NCI-H2081 treated with DMSO at 0.1 percent for 48 hours (cell line): ENCODE results near the gene RPP21.
"Not testable (repeated sequence)": the region's sequence is repeated elsewhere in the genome, so short reads cannot be mapped to it uniquely, and the experiment has no call there.

Source experiments
- DNase-seq: peaks from one replicate; lab custom pipeline; 2025; lab: John Stamatoyannopoulos, UW

The RPP21 gene

DNA sequence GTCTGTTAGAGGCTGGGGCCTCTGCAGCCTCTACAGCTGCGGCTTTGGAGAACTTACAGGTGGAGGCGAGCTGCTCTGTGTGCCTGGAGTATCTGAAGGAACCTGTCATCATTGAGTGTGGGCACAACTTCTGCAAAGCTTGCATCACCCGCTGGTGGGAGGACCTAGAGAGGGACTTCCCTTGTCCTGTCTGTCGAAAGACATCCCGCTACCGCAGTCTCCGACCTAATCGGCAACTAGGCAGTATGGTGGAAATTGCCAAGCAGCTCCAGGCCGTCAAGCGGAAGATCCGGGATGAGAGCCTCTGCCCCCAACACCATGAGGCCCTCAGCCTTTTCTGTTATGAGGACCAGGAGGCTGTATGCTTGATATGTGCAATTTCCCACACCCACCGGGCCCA, 15.6 kb upstream of the RPP21 start:
- DNase-seq: no peak

DNA sequence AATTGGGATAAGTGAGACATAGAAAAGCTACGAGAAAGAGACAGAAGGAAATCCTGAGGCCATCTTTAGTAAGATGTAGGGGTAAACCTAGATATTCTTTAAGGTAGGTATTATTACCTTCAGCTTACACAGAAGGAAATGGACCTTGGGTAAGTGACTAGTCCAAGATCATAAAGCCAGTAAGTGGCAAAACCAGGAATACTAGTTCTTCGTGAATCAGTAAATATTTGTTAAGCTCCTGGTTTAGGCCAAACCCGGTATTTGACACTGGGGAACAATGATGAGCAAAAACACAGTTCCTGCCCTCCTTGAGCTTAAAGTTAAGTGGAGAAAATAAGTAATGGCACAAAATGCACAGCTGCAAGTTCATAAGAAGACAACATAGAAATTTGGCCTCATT, 13.0 kb upstream of the RPP21 start:
- no peak for DNase-seq

DNA sequence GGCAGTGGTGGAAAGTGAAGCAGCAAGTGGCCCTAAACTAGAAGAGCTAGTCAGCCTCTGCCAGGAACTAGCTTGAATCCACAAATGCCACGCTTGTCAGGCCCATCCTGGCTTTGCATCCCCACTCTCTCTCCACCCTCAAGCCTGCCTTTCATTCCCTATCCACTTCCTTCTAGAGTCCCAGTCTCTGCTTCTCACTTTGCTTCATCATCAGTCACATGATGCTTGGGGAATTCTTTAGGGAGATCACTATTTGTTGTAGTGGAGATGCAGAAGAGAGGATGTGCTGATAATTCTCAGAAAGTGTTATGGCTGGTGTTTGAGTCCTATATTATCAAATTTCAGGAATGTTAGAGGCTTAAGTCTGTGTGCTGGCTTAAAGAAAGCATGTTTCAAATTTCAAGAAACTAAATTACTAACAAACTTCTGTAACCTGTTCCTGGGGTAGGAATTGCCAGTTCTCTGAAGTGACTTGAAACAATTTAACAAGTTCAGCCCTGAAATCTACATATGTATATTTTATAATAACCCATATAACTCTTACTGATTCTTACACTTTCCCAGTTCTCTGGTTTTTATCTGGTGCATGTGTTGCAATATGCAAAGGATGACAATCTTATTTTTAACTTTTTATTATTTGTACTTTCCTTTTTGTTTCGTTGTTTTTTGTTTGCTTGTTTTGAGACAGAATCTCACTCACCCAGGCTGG, 10.7 kb upstream of the RPP21 start:
- no peak for DNase-seq

DNA sequence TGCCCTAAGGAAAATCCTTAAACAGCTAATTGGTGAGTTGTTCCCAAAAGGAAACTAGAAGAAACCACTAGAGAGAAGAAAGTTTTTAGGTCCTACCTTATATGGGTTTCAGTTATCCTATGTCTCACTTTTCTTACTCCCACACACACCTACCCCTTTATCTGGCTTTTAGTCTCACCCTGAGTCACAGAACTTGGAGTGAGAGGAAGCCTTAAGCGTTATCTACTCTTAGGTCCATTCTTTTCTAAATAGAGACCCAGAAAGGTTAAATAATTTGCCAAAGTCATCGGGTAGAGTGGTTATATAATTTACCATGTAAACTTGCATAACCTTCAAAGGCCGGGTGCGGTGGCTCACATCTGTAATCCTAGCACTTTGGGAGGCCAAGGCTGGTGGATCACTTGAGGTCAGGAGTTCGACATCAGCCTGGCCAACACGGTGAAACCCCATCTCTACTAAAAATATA, 4.3 kb upstream of the RPP21 start:
- DNase-seq: no peak

DNA sequence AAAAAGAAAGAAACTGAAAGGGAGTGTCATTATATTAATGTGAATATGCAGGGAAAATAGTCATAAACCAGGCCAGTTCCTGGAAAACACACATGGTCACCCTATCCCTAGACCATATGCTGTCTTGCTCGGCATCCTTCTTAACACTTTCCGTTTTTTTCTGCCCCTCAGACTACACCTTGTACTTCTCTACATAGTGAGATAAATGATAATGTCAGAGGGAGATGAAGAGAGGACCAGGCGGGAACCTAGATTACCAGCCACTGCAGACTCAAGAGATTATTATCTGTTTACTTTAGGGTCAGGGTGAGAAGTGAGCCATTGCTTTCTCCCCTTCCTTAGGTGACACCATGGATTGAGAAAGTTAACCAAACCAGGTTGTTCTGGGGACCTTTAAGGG, 3.7 kb upstream of the RPP21 start:
- DNase-seq: no peak

DNA sequence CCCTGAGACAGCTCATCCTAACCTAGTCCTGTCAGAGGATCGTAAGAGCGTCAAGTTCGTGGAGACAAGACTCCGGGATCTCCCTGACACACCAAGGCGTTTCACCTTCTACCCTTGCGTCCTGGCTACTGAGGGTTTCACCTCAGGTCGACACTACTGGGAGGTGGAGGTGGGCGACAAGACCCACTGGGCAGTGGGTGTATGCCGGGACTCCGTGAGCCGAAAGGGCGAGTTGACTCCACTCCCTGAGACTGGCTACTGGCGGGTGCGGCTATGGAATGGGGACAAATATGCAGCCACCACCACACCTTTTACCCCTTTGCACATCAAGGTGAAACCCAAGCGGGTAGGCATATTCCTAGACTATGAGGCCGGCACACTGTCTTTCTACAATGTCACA, 3.2 kb upstream of the RPP21 start:
- DNase-seq: no peak

DNA sequence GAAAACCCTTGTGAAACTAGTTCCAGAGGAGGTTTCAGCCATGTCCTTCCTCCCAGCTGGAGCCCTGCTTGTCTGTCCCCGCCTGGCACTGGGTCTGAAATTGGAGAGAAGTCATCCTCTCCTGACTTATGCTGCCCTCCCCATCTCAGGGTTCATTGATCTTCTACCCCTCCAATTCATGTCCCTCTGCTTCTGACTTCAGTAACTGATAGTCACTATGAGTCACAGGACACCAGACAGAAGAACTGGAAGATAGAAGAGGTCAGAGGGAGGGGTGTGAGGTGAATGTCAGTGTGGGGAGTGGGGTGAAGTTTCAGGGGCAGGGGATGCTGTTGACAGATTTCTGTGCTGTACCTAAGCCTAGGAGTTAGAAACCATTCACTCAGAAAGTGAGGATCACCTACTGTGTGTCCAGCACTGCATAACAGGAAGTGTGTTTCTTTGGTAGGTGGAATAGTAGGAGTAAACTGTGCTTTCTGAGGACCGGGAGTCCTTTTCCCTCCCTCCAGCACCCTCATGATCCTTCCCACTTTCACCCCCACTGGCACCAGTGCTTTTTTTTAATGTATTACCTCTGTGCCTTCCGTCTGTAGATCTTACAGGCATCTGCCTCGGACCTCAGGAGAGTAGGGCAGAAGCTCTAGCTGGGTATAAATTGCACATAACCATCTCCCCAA, 627 bp upstream of the RPP21 start:
- no peak for DNase-seq

DNA sequence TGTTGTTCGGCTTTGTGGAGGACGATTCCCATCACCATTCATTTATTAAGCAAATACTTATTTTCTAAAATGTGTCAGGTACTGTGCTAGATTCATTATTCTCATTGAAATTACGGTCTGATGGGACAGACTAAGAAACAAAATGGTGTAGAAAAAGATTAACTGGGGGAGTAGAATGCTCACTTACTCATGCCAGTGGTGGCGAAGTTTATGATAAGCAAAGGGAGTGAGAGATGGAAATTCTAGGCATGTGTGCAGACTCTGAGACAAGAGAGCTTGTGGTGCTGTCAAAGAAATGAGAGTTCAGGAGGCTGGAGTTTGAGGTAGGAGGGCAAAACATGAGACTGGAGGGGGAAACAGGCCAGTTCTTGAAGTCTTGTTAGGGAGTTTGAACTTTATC, 896 bp downstream of the RPP21 start:
- no peak for DNase-seq

DNA sequence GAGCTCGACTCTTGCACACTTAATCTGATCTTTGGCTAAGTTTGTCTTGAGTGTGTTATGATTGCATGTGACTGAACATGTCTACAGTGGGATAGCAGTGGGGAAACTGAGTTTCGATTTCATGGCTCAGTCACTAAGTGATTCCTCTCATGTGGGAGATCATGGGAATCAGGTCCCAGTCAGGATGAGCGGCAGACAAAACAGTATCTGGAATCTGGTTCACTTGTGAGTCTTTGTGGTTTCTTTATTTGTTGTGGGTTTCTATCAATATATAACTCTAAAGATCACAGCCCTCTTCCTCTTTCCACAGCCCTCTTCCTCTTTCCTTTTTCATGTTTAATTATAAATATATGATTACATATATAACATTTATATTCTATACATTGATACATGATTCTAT, 4.0 kb downstream of the RPP21 start:
- no peak for DNase-seq

DNA sequence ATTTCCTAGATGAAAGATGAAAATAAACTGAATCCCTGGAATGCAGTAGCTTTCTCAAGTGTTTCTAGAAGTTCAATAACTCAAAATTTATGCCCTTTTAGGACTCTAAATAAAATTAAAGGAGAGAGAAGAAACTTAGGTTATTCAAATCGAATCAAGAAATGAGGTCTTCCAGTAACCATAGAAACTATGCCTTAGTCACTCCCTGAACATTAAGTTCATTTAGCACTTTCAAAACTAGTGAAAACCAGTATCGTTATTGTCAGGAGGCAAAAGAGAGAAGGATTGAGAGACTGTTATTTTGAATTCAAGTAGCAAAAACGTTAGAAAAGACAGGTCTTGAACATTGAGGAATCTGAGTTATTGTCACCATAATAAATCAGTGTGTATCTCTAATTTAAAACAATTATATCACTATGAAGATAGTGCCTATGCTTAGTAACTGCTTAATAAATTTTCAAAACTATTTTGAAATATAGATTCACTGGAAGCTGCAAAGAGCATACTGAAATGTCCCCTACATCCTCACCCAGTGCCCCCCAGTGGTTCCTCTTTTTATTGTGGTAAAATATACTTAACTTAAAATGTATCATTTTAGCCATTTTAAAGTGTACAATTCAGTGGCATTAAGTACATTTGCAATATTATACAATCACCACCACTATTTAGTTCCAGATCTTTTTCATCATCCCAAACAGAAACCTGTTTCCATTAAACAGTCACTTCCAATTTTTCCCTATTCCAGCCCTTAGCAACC, 4.6 kb downstream of the RPP21 start:
- DNase-seq: no peak

DNA sequence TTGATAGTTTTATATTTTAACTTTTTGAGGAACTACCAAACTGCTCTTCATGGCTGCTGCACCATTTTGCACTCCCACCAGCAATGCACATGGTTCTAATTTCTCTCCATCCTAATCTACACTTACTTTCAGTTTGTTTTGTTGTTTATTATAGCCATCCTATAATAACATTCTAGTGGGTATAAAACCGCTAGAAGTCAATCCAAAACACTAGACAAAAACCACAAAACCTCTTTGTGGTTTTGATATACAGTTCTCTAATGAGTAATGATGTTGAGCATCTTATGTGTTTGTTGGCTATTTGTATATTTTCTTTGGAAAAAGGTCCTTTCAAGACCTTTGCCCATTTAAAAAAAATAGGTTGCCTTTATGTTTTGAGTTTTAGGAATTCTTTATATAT, 5.6 kb downstream of the RPP21 start:
- DNase-seq: no peak

DNA sequence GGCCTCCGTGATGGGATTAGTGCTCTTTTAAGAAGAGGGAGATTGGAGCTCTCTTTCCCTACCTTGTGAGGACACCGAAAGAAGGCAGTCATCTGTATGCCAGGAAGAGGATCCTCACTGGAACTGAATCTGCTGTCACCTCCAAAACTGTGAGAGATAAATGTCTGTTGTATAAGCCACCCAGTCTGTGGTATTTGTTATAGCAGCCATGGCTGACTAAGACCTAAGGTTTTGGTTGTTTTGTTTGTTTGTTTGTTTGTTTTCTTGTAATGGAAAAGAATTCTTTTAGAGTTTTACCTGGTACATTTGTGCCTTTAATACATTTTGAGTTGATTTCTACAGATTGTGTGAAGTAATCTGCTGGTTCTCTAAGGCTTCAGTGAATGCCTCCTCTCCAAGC, 7.6 kb downstream of the RPP21 start:
- DNase-seq: no peak

DNA sequence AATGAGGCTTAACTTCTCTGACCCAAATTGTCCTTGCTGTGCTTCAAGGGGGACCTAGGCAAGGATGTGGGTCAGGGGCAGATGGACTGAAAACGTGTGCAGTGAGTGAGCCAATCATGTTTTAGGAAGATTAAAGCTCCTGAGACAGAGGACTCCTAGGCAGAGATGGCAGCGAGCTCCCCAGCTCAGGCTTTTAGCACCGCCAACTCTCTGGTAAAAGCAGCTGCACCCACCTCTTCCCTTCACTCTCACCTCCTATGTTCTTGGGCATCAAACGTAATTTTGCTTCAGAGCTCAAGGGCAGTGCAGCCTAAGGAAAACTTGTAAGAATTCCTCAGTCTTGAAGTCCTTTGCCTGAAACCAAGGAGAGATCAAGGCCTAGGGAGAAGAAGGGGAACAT, 10.3 kb downstream of the RPP21 start:
- no peak for DNase-seq

DNA sequence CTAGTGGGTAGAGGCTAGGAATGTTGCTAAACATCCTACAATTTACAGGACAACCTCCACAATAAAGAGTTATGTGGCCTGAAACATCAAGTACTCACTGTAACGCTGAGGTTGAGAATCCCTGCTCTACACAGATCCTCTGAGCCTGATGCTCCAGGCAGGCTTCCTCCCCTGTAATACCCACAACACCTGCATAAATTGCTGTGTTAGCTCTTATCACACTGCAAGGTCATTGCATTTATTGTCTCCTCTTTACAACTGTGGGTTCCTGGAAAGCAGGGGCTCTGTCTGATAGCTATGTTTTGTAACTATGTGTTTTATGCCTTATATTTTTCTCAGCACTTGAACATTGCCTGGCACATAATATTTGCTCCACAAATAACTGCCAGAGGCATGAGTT, 11.6 kb downstream of the RPP21 start:
- no peak for DNase-seq

DNA sequence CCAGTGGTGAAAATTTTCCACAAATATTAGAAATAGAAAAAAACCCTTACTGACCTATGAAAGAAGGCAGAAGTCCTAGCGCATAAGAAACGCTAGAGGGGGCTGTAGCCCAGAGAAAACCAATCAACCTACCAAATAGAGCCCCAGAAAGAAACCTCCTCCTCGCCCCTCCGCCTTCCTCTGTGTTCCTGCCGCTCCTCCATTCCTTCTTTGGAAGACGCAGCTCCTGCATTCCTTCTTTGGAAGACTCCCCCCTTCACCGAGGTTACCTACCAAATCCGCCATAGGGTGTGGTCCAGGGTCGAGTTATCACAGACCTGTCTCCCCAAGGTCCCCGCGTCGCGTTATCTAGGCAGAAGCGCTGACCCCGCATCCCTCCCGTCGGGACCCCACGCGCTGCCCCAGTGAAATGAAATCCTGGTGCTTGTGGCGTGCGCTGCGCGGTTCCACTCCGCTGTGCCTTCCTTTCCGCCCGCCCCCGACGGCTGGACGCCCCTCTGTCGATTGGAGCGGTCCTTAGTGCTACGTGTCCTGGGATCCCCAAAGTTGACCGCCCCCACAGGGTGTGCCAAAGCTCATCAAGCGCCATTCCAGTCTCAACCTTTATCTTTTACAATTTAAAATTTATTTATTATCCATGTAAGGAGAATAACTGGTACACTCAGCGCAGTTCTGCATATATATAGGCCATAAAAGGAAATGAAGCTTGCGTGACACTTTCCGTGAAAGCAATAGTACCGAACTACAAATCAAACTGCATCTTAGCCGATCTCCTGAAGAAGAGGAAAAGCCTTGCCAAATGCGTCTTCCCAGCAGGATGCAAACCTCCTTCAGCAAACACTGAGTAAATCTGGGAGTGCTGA, 13.0 kb downstream of the RPP21 start:
- peak; percentile 36 for DNase-seq

DNA sequence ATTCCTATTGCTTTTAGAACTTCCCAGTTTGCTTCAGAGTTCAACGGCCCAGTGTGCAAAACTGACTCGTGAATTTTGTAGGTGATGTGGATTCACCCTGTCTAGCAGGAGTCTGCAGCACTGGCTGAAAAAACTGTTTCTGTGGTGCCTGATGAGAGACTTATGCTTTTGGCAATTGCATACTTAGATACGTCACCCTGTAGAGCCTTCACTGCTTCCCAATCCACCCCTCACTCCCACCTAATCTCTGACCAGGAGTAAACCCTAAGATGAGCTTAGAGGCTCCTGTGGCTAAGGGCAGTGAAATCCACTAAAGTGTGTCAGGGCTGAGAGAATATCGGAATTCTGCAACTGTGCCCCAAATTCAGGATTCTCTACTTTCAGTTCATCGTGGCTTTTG, 14.3 kb downstream of the RPP21 start:
- DNase-seq: no peak

DNA sequence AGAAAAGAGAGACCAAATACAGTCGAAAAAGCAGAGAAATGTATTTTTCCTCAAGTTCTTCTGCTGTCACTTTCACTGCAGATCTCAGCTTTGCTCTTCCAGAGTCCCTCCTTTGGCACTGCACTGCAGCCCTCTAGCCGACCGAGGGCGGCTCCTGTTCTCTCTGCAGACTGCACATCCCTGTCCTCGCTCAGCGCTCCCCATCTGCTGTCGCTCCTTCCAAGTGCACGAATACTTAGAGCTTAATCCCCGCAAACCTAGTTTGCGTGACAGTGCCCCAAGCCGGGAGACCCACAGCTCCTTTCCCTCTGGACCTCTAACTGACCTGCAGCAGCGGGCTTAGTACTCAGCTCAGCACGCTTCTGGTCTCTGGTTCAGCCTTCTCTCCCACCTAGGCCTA, 15.2 kb downstream of the RPP21 start:
- DNase-seq: no peak

DNA sequence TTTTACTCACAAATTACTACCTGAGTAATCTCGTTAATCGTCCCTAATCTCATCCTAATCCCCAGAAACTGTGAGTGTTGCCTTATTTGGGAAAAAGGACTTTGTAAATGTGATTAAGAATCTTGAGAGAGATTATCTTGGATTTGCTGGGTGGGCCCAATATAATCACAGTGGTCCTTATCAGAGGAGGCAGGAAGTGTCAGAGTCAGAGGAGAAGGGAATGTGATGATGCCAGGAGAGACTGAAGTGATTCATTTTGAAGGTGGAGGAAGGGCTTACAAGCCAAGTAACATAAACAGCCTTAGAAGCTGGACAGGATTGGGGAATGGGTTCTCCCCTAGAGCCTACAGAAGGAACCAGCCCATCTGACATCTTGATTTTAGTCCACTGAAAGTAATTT, 16.7 kb downstream of the RPP21 start:
- no peak for DNase-seq

DNA sequence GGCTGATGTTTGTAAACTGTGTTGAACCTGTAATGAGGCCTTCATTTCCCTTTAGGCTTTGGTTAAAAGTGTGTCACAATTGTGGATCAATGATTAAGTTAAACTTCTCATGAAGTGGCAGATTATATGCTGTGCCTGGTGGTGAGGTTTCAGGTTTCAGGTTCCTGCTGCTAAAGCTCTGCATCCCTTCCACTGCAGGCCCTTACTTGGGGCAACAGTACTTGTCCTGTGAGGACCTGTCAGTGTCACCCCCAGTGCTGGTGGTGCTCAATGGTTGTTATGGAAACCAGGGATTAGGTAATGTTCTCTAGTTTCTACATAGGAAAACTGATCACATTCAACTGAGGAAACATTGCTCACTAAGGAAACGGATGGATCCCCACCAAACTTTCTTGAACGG, 18.5 kb downstream of the RPP21 start:
- no peak for DNase-seq

DNA sequence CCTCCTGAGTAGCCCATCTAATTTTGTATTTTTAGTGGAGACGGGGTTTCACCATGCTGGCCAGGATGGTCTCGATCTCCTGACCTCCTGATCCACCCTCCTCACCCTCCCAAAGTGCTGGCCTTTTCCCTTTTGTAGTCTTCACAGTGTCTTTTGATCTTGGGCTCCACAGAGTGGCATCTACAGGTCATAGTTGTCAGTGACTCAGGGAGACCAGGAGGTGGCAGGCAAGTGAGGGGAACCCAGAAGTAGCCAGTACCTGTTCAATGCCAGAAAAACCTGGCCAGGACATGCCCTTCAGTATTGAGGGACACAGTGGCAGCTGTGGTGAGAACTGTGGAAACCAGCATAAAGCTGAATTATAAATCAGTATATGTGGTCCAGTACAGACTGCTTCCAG, 19.6 kb downstream of the RPP21 start:
- no peak for DNase-seq

DNA sequence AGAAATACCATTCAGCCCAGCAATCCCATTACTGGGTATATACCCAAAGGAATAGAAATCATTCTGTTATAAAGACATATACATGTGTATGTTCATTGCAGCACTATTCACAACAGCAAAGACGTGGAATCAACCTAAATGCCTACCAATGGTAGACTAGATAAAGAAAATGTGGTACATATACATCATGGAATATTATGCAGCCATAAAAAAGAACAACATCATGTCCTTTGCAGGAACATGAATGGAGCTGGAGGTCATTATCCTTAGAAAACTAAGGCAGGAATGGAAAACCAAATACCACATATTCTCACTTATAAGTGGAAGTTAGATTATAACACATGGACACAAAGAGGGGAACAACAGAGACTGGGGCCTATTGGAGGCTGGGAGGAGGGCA, 24.3 kb downstream of the RPP21 start:
- DNase-seq: not testable (repeated sequence)

DNA sequence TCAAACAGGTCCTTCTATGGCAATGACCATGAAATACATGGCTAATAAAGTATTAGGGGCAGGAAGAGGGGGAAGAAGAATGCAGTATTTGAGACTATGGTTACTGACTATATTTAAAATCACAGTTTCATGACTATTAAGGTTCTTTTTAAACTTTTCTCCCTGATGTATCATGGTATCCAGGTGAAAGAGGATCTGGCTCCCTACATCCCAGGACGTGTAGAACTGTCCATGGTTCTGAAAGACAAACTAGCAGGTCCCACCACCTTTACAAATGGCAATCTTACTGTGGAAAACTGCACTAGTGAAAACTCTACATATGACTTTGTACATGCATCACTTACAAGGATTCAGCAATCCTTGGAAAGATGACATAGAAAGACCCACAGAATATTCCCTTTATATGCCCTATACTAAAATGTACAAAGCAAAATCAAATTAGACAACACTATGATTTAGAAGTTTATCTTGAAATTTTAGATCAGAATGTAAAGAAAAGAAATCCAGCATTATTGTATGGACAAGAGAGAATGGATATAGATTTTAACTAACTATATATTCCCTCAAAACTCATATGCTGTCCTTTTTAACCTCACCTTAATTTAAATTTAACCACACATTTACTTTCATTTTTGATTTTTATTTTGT, 33.5 kb downstream of the RPP21 start:
- DNase-seq: no peak
